Adipocyte (in vitro differentiated cells): ENCODE results near the gene KMT2B.
"Not testable (repeated sequence)": the region's sequence is repeated elsewhere in the genome, so short reads cannot be mapped to it uniquely, and the experiment has no call there.

Experiments used
- DNase-seq: peaks from one replicate; pipeline ENCODE4 v3.0.0-alpha.2; 2015; ENCODE audit warnings: low read depth
- H3K27me3 ChIP-seq: replicated peaks from 2 replicates; pipeline ENCODE4 v1.7.0; 2013; ENCODE audit warnings: mild to moderate bottlenecking, low read length, moderate library complexity; ENCODE audit not compliant: control insufficient read depth, insufficient read depth
- H3K36me3 ChIP-seq: 2 replicates; pipeline ENCODE4 v1.7.0; 2013; ENCODE audit warnings: low read length, mild to moderate bottlenecking, moderate library complexity; ENCODE audit not compliant: control insufficient read depth, insufficient read depth, severe bottlenecking
- H3K4me1 ChIP-seq: 2 replicates; pipeline ENCODE4 v1.7.0; 2013; ENCODE audit warnings: mild to moderate bottlenecking, low read length, moderate library complexity; ENCODE audit not compliant: control insufficient read depth, insufficient read depth
- H3K4me3 ChIP-seq: 2 replicates; pipeline ENCODE4 v1.7.0; 2013; ENCODE audit warnings: mild to moderate bottlenecking, low read length, moderate library complexity
- H3K9ac ChIP-seq: 2 replicates; pipeline ENCODE4 v1.7.0; 2013; ENCODE audit warnings: mild to moderate bottlenecking, low read length, moderate library complexity
- H3K9me3 ChIP-seq: 2 replicates; pipeline ENCODE4 v1.7.0; 2013; ENCODE audit warnings: mild to moderate bottlenecking, low read length, moderate library complexity; ENCODE audit not compliant: control insufficient read depth

KMT2B gene

DNA sequence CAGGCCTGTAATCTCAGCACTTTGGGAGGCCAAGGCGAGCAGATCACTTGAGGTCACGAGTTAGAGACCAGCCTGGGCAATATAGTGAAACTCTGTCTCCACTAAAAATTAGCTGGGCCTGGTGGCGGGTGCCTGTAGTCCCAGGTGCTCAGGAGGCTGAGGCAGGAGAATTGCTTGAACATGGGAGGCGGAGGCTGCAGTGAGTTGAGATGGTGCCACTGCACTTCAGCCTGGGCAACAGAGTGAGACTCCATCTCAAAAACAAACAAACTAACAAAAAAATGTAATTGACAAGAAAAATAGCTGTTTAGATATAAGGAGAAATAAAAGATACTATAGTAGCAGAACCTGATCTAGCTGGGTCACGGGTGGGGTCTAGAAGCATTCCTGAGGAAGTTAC lies 54.6 kb downstream of the KMT2B start:
- H3K36me3 ChIP-seq, H3K9me3 ChIP-seq, H3K9ac ChIP-seq, DNase-seq, H3K4me3 ChIP-seq, H3K27me3 ChIP-seq: not testable (repeated sequence)
- peaks cover 13% of the 10 kb centered on the region for H3K4me1 ChIP-seq

- H3K9me3 ChIP-seq: no peaks in the 10 kb centered on the region
- no peak overlapping the region for H3K9ac ChIP-seq
- no peak for DNase-seq
- H3K4me3 ChIP-seq: no peak overlapping the region
- H3K4me1 ChIP-seq: peaks cover 13% of the 10 kb centered on the region
- H3K36me3 ChIP-seq: no peaks in the 10 kb centered on the region
- H3K27me3 ChIP-seq: no peaks in the 10 kb centered on the region
These were observed 55.4 kb downstream of the KMT2B start for GRCh38 chr19:35773020-35773806.

GRCh38 chr19:35774274-35775045 lies 56.7 kb downstream of the KMT2B start:
- Histone ChIP-seq H3K36me3 (no peaks in the 10 kb centered on the region), H3K27me3 (no peaks in the 10 kb centered on the region), H3K4me1 (peaks cover 13% of the 10 kb centered on the region), H3K4me3 (peak overlapping the region; percentile 82), H3K9me3 (no peaks in the 10 kb centered on the region), H3K9ac (peak overlapping the region; percentile 18)
- no peak for DNase-seq

- Histone ChIP-seq H3K9ac (peak overlapping the region; percentile 18), H3K27me3 (no peaks in the 10 kb centered on the region), H3K4me1 (peaks cover 13% of the 10 kb centered on the region), H3K4me3 (peak overlapping the region; percentile 82), H3K9me3 (no peaks in the 10 kb centered on the region), H3K36me3 (no peaks in the 10 kb centered on the region)
- DNase-seq: no peak
These were observed 57.2 kb downstream of the KMT2B start for GRCh38 chr19:35775046-35775297.

- peak within 1 kb of the TSS; percentile 68 for H3K9ac ChIP-seq
- peak; percentile 100 for DNase-seq
- H3K4me3 ChIP-seq: peak within 1 kb of the TSS; percentile 82
- no peaks in the 10 kb centered on the region for H3K9me3 ChIP-seq
- no peaks in the 10 kb centered on the region for H3K27me3 ChIP-seq
- no peaks in the 10 kb centered on the region for H3K36me3 ChIP-seq
- peaks cover 13% of the 10 kb centered on the region for H3K4me1 ChIP-seq
These were observed 57.7 kb downstream of the KMT2B start, which contains the start of gene ARHGAP33 for GRCh38 chr19:35775298-35776101. TSS of gene ARHGAP33 (plus strand) at chr19:35775564. CDS start at chr19:35775659, 95 bp downstream.

GRCh38 chr19:35776102-35776788 lies 58.4 kb downstream of the KMT2B start:
- DNase-seq: no peak
- Histone ChIP-seq H3K9me3 (no peaks in the 10 kb centered on the region), H3K27me3 (no peaks in the 10 kb centered on the region), H3K9ac (no peak overlapping the region), H3K36me3 (no peaks in the 10 kb centered on the region), H3K4me3 (no peak overlapping the region), H3K4me1 (peaks cover 13% of the 10 kb centered on the region)

DNA sequence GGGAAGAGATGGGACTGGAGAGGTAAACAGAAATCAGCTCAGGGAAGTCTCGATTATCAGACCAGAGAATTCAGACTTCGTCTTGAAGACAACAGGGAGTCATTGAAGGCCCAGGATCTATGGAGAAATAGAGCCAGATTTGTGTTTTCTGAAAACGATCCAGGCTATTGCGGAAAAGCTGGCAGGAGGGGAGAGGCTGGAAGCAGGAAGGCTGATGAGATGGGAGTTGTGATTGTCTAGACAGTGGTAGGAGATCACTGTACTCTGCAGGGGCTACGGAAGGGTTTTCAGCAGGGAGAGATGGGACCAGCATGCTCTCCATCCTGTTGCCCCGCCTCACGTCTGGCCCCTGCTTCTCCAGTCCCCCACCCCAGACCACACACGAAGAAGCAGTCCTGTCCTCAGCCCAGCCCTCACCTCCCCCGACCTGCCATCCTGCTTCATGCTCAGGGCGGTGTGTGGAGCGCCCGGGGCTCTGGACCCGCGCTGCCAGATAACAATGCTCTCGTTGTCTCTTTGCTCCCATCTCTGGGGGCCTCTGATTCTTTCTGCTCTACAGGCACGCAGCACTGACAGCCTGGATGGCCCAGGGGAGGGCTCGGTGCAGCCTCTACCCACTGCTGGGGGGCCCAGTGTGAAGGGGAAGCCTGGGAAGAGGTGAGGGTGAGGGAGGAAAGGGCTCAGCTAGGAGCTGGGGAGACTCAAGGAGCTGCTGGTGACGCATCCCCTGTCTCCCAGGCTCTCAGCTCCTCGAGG lies 59.5 kb downstream of the KMT2B start:
- Histone ChIP-seq H3K9ac (no peak overlapping the region), H3K4me3 (no peak overlapping the region), H3K27me3 (no peaks in the 10 kb centered on the region), H3K36me3 (no peaks in the 10 kb centered on the region), H3K4me1 (peaks cover 13% of the 10 kb centered on the region), H3K9me3 (no peaks in the 10 kb centered on the region)
- no peak for DNase-seq

DNA sequence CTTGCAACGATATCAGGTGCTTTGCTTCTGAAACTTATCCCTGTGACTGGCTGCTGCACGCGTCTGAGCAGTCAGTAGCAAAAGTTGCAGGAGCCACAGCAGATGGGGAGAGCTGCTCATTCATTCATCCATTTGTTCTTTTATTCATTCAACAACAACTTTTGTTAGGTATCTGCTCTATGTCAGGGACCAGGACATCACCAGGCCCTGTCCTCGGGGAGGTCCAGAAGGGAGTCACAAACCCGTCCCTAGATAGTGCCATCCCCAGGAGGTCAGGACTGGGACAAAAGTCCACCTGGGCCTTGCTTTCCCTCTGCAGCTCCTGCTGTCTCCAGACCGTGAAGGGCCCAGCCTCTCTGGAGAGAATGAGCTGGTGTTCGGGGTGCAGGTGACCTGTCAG lies 60.2 kb downstream of the KMT2B start:
- Histone ChIP-seq H3K9me3 (no peaks in the 10 kb centered on the region), H3K36me3 (no peaks in the 10 kb centered on the region), H3K4me1 (peaks cover 13% of the 10 kb centered on the region), H3K9ac (no peak overlapping the region), H3K4me3 (no peak overlapping the region), H3K27me3 (no peaks in the 10 kb centered on the region)
- DNase-seq: no peak

GRCh38 chr19:35779033-35779432 lies 61.2 kb downstream of the KMT2B start:
- Histone ChIP-seq H3K4me3 (no peak overlapping the region), H3K27me3 (no peaks in the 10 kb centered on the region), H3K9me3 (no peaks in the 10 kb centered on the region), H3K9ac (no peak overlapping the region), H3K4me1 (peaks cover 13% of the 10 kb centered on the region), H3K36me3 (no peaks in the 10 kb centered on the region)
- DNase-seq: no peak

- no peak for DNase-seq
- Histone ChIP-seq H3K9ac (no peak overlapping the region), H3K4me1 (peaks cover 6% of the 10 kb centered on the region), H3K4me3 (no peak overlapping the region), H3K27me3 (no peaks in the 10 kb centered on the region), H3K36me3 (no peaks in the 10 kb centered on the region), H3K9me3 (no peaks in the 10 kb centered on the region)
These were observed 62.3 kb downstream of the KMT2B start for GRCh38 chr19:35780058-35780457.
